HG03571 (cell line): ENCODE data around the gene MED16.

ENCODE experiments used
- ATAC-seq: cut with Tn5 transposase; IDR thresholded peaks from one replicate; pipeline ENCODE4 v1.9.1; 2021; ENCODE audit not compliant: unreplicated experiment

MED16 gene, protein sequence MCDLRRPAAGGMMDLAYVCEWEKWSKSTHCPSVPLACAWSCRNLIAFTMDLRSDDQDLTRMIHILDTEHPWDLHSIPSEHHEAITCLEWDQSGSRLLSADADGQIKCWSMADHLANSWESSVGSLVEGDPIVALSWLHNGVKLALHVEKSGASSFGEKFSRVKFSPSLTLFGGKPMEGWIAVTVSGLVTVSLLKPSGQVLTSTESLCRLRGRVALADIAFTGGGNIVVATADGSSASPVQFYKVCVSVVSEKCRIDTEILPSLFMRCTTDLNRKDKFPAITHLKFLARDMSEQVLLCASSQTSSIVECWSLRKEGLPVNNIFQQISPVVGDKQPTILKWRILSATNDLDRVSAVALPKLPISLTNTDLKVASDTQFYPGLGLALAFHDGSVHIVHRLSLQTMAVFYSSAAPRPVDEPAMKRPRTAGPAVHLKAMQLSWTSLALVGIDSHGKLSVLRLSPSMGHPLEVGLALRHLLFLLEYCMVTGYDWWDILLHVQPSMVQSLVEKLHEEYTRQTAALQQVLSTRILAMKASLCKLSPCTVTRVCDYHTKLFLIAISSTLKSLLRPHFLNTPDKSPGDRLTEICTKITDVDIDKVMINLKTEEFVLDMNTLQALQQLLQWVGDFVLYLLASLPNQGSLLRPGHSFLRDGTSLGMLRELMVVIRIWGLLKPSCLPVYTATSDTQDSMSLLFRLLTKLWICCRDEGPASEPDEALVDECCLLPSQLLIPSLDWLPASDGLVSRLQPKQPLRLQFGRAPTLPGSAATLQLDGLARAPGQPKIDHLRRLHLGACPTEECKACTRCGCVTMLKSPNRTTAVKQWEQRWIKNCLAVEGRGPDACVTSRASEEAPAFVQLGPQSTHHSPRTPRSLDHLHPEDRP

DNA sequence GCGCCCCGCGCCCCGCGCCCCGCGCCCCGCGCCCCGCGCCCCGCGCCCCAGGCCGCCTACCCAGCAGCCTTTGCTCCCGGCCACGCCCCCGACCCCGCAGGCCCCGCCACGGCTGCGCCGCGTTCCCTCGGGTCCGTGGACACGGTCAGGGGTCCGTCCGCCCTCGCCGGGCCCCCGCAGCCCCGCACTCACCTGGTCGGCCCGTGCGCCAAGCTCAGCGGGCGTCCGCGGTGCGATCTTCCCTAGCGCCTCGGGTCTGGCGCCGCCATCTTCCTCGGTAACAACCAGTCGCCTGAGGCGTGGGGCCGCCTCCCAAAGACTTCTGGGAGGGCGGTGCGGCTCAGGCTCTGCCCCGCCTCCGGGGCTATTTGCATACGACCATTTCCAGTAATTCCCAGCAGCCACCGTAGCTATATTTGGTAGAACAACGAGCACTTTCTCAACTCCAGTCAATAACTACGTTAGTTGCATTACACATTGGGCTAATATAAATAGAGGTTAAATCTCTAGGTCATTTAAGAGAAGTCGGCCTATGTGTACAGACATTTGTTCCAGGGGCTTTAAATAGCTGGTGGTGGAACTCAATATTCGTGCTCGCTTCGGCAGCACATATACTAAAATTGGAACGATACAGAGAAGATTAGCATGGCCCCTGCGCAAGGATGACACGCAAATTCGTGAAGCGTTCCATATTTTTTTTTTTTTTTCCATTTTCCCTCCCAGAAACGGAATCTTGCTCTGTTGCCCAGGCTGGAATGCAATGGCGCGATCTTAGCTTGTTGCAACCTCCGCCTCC is at the start of gene MED16, which contains the start of gene RNU6-9:
Gene MED16 (minus strand): TSS at position 294 of the 796 bp plus-strand sequence. CDS start 2,056 bp downstream, outside the sequence.
Gene RNU6-9 (plus strand): TSS at position 591 of the 796 bp plus-strand sequence.
- ATAC-seq = peak; percentile 66

DNA sequence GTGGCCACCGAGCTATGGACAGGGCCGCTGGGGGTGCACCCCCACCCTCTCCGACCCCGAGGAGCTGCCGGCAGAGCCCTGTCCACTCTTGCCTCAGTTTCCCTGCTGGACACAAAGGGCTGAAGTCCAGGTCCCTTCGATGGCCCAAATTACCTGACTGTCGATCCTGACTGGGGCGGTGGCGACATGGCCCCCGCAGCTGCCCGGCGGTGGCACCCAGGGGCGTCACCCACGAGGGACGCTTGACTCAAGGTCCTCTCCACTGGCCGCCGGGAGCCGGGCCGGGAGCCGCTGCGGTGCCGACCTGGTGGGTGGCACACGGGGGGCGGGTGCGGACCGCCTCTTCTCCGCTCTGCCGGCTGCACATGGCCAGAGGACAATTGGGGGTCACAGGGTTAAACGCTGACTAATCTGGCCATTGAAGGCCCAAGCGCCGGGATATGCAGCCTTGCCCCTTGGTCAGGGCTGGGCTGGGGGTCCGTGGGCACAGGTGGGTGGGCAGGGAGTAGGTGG is 49.2 kb upstream of the MED16 start:
- ATAC-seq = no peak

DNA sequence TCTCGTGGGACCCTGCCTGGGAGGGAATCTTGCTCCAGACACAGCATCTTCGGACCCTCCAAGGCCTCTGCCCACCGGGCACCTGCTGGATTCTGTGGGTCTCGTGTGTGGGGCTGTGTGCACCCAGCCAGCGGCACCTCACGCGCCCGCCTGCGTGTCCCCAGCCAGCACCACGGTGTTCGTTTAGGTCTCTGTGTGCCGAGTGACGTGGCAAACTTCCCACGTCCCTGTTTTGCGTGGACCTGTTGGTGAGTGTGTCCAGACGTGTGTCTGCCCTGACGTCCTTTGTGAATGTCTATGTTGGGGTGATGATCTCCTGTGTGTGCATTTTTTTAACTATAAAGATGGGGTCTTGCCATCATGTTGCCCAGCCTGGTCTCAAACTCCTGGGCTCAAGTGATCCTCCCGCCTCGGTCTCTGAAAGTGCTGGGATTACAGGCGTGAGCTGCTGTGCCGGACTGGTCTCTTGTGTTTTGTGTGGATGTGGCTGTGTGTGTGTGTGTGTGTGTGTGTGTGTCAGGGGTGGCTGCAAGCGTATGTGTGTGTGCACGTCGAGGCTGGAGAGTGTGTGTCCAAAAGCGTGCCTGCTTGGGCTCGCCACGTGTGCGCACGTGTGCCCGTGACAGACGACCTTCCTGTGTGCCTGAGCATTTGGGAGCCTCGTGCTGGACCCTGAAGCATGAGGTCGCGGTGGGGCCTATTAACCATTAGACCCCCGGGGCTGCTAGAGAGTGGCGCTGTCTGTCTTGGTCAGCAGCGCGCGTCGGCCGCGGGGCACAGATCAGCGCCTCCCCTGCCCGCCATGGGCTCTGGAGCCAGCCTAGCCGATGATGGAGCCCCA is 48.5 kb upstream of the MED16 start:
- ATAC-seq = no peak

DNA sequence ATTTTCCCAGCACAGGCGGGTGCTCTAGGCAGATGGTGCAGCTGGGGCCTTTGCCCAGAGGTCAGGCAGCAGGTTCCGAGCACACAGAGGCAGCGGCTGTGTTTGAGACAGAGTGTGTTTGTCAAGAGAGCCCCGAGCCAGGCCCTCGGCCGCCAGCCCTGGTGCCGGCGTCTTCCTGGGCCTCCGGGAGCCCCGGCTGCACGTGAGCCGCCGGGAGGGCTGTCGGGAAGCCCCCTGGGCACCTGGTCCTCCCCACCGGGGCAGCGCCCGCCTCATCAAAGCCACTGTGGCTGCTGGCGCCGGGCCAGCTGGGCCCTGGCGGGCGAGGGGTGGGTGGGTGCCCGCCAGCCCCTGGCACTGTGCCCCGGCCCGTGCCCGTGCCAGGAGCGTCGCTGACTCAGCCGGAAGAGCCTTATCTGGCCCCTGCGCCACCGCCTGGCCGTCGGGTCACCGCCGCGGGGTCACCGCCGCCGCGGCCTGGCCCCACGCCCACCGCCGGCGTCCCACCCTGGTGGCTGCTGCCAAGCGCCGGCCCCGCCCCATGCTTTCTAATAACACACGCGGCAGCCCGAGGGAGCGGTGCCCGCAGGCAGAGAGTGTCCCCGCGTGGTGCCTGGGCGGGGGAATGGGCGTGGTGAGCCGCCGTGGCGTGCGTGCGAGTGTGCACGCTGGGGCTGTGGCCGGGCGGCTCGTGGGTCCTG is 47.8 kb upstream of the MED16 start:
- no peak for ATAC-seq

DNA sequence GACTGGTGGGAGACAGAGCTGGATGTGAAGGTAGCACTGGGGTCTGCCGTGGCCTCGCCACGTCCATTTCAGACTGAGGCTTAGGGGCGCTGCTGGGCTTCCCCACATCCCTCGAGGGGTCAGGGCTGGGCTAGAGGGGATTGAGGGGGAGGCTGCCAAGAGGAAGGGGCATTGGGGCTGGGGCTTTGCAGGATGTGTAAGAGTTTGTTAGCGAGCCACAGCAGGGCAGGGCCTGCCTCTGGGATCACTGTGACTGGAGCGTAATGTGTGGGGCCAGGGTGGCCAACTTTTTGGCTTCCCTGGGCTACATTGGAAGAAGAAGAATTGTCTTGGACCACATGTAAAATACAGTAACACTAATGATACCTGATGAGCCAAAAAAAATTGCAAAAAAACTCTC is 46.9 kb upstream of the MED16 start:
- ATAC-seq = no peak

DNA sequence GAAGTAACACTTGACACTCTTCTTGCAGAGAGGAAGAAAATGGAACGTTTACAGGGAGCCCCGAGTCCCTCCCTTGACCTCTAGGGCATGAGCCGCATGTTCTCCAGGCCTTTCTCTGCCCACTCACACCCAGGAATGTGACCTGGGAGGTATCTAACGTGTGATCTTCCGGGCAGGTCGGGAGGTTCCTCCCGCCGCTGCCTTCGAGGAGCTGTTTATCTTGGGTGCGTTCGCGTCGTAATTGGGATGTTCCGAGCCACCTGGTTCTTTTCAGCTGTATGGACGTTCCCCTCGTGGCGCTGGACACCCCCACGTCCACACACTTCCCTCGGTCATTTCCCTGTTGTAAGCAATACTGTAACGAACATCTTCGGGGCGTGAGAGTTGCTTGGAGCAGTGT is 46.5 kb upstream of the MED16 start:
- ATAC-seq = no peak

DNA sequence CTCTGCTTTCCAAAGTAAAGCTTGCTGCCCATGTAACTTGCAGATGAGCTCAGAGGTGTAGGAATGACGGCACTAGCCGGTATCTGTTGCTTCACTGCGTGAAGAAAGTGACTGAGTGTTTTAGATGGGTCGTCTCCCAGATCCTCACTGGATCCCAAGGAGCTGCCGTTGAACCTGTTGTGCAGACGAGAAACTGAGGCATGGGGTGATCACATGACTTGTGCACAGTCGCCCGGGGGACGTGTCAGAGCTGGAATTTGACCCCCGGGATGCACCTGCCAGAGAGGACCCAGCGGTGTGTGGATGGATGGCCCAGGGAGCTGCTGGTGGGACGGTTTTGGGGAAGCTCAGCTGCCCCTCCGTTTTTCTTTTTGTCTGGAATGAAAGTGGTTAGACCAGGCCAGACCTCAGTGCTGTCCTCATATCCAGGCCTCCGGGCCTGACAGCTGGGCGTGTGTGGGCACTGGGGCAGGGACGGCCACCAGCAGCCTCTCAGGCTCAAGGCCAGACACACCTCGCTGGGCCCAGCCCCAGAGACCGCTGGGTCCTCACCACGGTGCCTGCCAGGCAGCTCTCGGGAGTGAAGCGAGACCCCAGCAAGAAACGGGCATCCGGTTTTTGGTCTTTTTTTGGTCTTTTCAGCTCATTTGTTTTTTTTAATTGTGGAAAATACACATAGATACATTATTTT is 45.4 kb upstream of the MED16 start:
- no peak for ATAC-seq

DNA sequence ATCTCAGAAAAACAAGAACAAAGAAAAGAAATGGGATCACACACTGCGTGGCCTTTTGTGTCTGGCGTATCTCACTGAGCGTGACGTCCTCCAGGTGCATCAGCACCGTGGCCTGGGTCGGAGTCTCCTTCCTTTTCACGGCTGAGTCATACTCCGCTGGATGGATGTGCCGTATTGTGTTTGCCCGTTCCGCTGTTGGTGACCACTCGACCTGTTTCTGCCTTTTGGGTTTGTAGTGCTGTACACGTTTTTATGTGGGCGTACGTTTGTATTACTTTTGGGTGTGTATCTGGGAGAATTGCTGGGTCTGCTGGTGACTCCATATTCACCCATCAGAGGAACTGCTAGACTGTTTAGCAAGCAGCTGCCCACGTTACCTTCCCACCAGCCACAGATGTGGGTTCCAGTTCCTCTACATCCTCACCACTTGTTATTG is 44.3 kb upstream of the MED16 start:
- no peak for ATAC-seq

DNA sequence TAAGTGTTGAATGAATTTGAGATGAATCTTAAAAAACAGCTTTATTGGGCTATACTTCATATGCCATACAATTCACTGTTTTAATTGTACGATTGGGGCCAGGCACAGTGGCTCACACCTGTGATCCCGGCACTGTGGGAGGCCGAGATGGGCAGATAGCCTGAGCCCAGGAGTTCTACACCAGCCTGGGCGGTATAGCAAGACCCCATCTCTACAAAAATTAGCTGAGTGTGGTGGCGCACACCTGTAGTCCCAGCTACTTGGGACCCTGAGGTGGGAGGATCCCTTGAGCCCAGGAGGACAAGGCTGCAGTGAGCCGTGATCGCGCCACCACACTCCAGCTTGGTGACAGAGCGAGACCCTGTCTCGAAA is 43.2 kb upstream of the MED16 start:
- no peak for ATAC-seq

DNA sequence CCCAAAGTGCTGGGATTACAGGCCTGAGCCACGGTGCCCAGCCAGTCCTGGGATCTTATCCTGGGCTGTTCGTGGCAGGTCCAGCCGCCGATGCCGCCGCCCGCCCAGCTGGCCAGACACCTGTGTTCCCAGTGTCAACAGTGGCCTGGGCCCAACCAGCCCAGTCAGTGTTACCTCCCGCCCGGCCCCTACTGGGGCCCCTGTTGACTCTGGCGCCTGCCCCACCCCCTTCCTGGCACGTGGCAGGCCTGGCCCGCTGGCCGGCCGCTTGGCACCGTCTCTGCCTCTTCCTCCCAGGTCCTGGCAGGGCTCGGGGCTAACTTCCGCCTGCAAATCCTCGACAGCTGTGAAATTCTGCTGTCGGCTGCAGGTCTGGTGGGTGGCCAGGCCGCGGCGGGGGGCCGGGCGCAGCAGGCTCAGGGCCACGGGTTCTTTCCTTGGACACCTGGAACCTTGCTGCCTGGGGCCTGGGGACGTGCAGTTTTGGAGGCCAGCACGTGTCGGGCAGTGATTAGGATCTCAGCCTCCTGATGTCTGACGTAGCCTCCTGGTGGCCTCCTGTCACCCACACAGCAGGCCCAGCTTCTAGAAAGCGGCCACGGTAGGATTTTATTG is 42.0 kb upstream of the MED16 start:
- ATAC-seq = no peak

DNA sequence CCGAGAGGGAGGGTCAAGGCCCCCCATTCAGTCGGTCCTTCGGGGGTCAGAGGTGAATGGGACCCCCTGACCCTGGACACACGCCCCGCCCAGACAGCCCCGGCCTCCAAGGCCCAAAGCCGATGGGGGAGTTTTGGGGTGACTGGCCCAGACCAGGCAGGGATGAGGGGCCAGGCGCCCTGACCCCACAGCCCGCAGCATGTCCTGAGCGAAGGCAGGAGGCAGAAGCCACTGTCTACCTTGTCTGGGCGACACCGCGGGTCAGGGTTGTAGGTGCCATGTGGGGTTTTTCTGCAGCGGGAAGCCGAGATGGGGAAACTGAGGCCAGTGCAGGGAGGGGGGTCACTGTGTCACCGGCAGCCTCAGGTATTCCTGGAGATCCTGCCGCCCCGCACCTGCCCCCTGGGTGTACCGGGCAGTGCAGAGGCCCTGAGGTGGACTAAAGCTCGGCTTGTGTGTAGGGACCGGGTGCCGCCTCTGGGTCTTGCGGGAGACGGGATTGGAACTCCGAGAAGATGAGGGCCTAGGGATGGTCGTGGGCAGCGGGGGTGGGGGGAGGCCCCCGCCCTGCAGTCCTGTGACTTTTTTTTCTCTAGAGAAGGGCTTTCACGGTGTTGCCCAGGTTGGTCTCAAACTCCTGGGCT is 41.3 kb upstream of the MED16 start:
- ATAC-seq = no peak

DNA sequence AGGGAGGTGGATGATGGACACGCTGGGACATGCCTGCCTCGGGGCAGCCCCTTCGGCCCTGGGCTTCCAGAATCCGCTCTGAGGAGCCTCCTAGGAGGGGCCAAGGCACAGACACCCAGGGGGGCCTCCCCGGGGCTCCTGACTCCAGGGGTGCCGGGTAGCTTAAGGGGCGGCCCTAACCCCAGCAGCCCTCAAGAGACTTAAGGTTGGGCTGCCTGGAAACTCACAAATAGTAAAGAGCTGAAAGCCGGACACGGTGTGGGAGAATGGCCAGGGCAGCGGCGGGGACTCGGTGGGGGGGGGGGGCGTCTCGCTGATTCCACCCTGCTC is 40.5 kb upstream of the MED16 start:
- ATAC-seq = no peak

DNA sequence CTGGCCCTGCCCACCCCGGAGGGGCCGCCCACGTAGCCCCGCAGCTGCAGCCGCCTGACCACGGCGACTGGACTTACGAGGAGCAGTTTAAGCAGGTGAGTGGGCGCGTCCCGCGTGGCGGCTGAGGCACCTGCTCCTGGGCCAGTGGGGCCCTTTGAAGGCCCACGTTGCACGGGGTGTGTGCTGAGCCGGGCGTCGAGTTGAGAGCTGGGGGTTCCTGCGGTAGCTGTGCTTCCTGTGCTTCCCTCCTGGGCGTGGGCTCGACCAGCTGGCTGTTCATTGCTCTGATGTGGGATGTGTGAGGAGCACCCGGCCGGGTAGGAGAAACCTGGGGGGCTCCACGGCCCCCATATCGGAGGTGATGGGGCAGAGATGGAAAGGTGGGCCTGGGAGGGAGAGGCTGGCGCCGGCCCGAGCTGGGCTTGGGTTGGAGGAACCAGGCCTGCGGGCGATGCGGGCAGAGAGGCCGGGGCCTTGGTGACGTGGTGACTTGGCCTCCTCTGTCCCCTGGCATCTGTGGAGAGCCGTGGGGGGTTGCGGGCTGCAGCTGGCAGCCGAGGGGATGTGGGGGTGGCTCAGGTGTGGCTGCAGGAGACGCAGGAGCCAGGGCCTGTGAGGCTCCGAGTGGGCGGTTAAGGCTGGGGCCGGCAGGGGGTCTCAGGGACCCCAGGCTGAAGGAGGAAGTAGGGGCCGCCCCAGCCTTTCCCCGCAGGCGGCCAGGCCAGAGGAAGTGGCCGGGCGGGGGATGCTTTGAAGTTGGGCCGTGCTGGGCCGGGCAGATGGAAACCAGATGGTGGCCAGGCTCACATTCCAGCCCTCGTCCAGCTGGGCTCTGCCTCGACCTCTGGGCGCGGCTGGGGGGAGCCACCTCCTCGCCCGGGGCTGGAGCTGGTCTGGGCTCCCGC is 39.9 kb upstream of the MED16 start:
- ATAC-seq = no peak

DNA sequence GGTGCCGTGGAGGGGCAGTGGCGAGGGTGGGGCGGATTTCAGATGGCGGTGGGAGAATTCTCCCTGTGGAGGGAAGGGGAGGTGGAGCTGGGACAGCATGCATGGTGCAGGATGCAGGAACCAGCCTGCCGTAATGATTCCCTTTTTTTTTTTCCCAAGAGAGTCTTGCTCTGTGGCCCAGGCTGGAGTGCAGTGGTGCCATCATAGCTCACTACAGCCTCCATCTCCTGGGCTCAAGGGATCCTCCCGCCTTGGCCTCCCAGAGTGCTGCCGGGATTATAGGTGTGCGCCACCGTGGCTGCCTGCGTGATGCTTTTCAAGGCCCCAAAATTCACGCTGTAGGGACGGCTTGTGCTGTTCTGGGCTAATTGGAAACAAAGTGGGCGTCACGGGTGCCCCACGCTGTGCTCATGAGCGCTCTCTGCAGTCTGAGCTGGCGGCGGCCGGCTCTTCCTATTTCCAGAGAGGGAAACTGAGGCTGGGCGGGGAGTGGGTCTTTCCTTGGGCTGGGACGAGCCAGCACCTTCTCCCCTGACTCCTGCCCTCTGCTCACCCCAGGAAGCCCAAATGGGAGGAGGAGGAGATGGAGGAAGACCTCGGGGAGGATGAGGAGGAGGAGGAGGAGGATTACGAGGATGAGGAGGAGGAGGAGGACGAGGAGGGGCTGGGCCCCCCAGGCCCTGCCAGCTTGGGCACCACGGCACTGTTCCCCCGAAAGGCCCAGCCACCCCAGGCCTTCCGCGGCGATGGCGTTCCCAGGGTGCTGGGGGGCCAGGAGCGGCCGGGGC is 39.1 kb upstream of the MED16 start:
- no peak for ATAC-seq

DNA sequence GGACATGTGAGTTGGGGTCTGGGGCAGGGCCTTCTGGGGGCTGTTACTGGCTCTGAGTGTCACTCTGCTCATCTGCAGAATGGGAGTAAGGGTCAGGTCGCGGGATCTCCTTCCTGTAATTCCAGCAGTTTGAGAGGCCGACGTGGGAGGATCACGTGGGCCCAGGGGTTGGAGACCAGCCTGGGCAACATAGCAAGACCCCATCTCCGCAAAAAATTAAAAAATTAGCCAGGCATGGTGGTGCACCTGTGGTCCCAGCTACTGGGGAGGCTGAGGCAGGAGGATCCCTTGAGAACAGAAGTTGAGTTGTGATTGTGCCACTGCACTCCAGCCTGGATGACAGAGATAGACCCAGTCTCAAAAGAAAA is 36.9 kb upstream of the MED16 start:
- no peak for ATAC-seq

DNA sequence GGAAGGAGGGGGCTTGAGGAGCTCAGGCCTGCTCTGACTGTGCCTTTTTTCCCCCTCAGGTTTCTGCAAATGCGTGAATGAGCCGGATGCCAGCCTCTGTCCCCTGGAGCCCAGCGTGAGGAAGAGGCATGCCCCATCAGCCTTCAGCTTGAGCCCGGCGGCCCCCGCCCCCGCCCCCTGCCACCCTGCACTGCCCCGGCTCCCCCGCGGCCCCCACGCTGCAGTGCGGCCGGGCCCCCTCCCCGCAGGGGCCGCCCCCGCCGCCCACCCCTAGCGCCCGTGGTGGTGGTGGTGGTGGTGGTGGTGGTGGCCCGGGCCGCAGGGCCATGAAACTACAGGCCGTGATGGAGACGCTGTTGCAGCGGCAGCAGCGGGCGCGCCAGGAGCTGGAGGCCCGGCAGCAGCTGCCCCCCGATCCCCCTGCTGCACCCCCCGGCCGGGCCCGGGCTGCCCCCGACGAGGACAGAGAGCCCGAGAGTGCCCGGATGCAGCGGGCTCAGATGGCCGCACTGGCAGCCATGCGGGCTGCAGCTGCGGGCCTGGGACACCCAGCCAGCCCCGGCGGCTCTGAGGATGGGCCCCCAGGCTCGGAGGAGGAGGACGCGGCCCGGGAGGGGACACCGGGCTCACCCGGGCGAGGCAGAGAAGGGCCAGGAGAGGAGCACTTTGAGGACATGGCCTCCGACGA is 36.4 kb upstream of the MED16 start:
- no peak for ATAC-seq
